HG03045 (cell line): ENCODE measurements around the gene ZNF488.

Experiments used
- ATAC-seq: cut with Tn5 transposase; IDR thresholded peaks from one replicate; pipeline ENCODE4 v1.9.1; 2021; ENCODE audit warnings: mild to moderate bottlenecking, moderate library complexity; ENCODE audit not compliant: unreplicated experiment

Gene ZNF488

DNA sequence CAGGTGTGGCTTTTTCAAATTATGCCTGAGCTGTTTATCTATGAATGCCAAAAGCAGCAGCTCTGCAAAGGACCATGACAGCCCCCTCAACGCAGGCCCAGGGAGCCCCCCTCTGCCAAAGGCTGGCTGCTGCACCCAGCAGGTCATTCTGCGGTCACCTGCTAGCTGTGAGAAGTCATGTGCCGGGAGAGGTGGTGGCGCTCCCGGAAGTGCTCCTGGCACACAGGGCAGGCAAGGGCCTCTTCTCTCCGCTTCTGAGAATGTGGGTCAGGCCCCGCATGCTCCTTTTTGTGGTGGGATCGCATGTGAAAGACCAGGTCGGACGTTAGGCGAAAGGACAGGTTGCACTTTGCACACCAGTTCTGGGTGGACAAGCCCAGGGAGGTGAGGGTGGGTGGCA lies 16.4 kb downstream of the ZNF488 start:
- no peak for ATAC-seq

DNA sequence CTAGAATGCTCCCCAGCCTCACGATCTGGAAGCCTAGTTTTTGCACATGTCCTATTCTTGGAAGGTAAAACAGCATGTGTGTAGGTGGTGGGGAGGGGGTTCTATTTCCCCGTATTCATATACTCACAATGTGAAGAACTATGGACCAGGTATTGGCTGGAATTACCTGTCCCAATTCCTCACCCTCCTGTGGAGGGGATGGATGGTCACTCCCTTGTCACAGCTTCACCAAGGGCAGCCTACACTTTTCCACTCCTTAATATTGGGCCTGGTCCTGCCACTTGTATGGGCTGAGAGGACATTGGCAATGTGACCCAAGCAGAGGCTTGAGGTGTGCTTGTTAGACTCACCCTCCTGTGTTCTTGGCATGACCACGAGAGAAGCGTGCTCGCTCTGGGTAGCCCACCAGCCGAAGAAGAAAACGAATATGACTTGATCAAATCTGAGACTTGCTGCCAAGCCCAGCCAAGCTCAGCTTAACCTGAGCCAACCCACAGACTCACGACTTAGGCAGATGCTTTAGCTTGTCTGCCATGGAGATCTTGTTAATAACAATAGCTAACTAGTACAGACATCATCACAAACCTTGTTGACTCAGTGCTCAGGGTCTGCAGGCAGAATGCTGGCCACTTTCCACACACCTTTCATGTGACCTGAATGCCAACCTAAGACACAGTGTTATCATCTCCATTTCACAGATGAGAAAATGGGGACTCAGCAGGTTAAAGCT lies 17.2 kb downstream of the ZNF488 start:
- ATAC-seq: no peak

DNA sequence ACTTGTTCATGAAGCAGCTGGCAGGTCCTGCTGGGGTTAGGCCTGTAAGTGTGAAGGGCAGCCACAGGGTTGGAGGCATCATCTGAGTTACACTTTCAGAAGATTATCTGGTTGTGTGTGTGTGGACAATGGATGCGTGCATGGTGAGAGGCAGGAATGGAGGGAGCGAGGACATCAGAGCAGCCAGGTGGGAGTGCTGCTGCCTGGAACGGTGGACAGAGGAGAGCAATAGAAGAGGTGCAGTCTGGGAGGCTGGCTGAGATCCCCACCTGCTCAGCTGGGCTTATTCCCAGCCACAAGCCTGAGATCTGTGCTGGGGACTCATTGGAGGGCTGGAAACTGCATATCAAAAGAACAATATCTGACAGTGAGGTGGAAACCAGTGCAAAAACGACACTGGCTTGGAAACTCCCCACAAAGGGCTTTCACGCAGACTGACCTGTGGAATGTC lies 17.9 kb downstream of the ZNF488 start:
- no peak for ATAC-seq

DNA sequence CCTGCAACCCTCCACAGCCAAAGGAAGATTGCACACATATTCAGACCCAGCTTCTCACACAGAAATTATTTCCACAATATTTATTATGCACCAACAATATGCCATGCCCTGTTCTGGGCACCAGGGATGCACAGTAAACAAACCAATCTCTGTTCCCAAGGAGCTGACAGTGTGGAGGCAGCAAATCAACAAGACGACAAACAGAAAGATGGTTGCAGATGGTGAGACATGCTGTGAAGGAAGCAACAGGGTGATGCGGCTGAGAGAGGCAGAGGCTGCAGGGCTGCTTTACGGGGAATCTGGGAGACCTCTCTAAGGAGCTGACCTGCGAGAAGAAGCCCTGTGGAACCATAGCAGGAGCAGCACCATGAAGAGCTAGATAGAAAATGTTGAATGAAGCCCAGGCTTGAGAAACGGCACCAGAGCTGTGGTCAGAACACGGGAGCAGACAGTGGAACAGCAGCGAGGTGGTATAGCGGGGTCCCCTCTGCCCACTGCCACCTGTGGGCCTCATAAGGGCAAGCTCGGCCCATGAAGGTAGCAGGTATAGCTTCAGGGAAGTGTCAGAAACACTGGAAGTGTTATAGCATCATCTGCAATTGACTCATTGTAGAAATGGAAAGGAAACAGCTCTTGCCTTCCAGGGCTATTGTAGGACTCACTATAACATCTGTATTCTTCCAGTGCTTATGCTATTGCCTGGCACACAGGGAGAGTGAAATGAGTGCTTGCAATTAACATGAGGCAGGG lies 18.5 kb downstream of the ZNF488 start:
- ATAC-seq: no peak

DNA sequence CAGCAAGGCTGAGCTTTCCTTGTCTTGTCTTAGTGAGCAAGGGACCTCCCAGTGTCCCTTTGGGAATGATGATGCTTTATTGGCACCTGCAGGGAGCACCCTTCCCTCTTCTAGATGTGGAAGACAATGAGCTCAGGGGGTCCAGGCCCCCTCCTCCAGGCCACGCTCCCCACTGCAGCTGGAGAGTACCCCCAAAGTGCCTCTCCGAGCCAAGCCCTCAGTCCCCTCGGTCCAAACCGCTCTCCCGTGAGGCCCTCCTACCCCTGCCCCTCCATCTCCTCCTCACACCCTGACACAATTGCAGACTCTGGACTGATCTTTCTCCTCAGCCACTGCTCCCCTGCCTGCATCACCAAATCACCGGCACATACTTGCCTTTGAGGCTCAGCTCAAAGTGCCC lies 19.2 kb downstream of the ZNF488 start:
- ATAC-seq: no peak

DNA sequence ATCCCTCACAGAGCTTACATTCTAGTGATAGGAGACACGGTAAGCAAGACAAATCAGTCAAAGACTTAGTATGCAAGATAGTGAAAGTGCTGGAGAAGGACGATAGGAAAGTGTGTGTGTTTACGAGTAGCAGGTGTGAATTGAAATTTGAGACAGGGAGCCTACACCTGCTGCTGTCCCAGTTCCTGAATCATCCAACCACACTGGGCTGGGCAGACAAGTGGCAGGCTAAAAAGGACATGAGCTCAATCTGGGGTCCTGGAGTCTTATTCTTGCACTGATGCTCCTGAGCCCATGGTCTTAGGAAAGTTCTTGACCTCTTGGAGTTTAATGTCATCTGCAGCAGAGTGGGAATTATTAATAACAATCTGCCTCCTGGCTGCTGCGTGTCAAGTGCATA lies 19.7 kb downstream of the ZNF488 start:
- no peak for ATAC-seq

DNA sequence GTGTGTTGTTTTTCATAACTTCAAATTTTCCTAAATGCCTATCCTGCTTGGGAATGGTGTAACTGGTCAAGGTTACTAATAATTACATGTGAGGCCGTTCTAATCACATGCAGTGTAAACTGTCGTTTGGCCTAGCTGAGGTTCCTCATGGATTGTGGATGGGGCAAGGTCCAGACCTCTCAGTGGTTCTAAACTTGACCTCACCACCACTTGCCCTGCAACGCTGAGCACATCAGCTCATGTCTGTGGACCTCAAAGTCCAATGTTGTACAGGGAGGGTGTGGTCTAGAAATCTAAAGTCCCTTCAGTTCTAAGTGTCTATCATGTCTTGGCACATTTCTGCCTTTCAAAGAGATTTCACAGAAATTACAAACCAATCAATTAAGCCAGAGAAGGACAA lies 20.3 kb downstream of the ZNF488 start:
- ATAC-seq: no peak

DNA sequence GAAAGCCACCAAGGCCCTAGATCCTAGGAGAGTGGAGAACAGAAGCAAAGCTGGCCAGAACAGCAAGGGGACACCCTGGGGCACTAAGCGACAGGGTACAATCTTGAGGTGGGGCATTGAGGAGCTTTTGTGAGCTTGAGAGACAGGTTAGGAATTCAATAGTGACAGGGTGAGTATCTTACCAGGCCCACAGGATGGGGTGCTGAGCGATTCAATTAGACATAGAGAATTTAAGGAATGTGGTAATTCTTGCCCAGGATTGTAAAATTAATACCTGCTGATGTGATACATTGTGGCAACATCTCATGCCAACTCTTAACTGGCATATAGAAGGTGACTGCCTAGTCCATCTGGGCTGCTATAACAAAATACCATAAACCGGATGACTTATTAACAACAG lies 21.9 kb downstream of the ZNF488 start:
- ATAC-seq: no peak

DNA sequence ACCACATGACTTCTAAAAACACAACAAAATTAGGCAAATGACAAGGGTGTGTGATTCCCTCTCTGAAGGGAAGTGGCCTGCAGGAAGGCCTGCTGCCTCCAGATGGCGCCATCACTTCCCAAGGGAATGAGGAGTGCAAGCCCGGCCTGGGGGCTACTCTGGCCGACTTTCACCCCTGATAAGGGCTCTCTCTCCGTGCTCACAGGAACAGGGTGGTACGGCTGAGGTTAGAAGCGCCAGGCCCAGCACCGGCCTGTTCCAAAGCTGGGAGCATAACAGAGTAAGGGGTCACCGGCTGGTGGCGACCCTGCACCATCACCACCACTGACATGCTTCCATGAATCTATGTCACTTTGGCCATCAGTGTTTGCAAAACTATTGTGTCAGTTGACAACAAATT lies 22.8 kb downstream of the ZNF488 start:
- no peak for ATAC-seq

DNA sequence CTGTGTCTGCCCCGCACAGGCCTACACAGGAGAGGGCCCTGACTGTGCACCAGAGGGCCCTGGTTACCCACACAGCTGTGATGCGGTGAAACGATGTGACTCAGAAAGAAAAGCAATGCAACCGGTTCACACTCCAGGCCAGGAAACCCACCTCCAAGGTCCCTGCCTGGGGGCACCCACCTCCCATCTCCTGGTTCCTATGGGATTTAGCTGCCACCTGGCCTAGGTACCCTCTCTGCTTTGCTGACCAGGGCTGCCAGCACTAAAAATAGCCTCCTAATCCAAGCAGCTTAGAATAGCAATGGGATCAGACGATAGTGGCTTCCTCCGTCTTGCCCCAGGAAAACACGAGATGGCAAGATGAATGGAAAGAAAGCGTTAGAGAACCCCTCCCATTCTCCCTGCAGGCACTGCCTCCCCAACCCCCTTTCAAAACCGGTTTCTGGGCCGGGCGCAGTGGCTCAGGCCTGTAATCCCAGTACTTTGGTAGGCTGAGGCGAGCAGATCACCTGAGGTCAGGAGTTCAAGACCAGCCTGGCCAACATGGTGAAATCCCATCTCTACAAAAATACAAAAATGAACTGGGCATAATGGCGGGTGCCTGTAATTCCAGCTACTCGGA lies 23.6 kb downstream of the ZNF488 start:
- ATAC-seq: no peak

DNA sequence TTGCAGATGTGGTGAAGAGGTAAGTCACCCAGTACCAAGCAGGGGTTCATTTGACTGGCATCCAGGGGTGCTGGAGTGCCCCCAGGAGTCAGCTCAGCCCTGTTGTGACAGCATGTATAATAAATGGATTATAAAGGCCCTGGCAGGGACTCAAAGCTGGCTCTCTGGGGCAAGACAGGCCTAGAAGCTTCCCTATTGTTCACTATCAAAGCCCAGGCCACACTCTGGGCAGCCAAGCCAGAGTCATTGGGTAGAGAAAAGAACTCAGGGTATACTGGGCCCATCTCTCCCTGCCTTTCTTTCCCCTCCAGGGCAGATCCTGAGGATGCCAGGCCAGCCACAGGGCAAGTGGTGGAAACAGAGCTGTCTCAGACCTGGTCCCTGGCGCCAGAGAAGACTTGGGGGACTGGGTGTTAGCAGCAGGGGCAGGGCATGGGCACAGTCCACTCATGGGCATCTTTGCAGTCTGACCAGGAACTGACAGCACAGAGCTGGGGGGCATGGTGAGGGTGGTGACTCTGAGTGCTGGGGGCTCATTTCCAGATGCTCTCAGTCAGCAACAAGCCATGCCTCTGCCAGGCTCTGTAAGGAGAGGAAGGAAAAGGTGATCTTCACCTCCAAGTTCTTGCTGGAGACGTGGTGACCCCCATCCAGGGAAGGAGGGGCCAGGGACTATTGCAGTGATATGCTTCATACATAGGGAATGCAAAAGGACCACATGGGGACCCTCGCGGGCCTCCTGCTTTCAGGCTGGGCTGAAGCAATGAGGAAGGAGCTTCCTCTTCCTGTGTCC lies 24.3 kb downstream of the ZNF488 start:
- no peak for ATAC-seq

DNA sequence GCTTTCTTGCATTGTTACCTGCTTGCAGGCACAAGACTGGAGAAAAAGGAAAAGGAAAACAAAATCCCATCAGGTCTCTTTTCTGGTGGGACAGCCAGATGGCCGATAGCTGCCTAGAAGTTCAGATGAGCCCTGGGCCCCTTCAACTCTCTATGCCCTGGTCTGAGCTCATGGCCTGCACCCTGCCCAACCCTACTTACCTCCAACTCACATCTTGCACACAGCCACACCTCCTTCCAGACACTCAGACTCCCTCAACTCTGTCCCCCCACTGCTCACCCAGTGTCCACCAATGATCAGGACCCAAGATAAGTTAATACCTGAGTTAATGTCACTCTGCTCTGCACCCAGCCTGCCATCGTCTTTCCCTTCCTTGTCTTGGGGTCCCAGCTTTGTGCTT lies 25.0 kb downstream of the ZNF488 start:
- ATAC-seq: no peak

DNA sequence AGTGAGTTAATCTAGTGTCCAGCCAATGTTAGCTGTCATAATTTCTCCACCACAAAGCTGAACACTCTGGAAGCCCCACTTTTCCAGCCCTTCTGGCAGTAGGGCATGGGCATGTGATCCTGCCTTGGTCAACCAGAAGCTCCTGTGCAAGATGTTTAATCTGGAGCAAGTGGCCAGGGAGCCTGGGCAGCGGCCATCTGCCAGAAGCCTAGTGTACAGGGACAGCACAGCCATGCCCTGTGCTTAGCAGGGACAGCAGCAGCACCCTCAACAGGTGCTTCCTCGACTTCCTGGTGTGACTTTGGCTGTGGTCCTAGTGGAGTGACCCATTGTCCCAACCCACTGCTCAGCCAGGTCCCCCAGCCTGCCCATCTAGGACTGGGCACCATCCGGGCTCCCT lies 25.6 kb downstream of the ZNF488 start:
- no peak for ATAC-seq

DNA sequence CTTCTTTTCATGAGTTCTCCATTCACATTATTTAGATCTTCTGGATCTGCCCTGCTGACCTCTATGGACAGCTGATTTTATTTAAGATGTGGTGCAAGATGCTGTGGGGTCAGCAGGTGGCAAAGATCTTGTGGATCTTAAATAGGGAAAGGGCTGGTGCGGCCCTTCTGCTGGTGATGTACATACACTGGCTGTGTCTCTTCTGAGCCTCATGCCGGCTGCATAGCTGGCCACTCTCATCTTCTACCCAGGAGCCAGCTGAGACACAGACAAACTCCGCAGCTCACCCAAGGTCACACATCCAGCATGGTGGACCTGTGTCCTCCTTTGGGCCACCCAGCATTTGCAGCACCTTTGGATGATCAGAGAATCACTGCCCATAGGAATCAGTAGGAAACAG lies 26.2 kb downstream of the ZNF488 start:
- no peak for ATAC-seq

DNA sequence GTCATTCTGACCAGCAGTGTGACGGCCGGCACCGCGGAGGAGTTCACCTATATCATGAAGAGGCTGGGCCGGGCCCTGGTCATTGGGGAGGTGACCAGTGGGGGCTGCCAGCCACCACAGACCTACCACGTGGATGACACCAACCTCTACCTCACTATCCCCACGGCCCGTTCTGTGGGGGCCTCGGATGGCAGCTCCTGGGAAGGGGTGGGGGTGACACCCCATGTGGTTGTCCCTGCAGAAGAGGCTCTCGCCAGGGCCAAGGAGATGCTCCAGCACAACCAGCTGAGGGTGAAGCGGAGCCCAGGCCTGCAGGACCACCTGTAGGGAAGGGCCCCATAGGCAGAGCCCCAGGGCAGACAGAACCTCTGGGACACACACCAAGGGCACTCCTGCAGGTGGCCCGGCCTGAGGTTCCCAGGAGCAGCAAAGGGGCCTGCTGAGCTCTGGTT lies 26.9 kb downstream of the ZNF488 start:
- no peak for ATAC-seq

DNA sequence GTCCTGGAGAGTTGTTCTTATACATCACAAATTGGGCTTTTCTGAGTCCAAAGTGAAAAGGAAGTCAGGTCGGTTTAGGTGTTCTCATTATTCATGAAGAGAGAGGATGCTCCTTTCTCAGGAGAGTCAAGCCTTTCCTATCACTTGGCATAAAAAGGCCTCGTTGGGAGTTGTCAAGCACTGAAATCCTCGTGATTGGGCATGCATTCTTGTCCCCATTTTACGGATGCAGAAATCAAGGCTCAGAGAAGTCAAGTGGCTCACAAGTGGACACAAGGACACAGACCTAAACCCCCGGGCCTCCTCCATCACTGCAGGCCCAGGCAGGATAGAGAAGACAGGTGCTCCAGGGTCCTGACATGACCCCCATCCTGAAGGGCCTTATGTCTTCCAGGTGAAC lies 27.4 kb downstream of the ZNF488 start:
- ATAC-seq: no peak

DNA sequence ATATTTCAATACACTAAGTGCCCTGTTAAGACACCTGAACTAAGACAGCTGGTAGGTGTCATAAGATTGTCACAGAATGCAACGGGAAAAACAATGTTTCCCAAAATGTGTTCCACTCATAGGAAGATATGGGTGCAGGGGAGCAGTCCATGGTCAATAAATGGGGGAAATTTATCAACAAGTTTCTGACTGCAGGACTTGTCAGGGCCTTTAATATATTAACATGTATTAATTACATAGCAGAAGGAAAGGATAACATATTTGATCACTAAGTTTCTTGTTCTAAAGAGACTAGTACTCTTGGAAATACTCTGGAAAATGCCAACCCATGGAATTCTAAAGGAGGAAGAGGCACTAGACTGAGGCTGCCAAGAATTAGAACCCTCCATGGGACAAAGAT lies 29.2 kb downstream of the ZNF488 start:
- no peak for ATAC-seq

DNA sequence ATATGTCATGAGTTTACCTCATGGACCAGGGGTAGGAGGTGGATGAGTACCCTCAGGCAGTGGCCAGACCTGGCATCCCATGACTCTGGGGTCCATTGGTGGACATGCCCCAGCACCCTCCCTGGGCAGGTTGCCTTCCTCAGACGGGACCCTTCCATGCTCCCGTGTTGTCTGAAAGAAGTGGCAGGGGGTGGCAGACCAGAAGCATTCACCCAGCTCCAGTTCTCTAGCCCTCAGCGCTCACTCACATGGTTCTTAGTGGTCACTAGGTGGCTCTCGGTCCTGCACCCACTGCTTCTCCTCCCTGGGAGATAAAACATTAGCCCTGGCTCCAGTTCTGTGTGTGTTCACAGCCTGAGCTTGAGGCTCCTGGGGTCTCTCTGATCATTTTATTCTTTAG lies 29.9 kb downstream of the ZNF488 start:
- no peak for ATAC-seq

DNA sequence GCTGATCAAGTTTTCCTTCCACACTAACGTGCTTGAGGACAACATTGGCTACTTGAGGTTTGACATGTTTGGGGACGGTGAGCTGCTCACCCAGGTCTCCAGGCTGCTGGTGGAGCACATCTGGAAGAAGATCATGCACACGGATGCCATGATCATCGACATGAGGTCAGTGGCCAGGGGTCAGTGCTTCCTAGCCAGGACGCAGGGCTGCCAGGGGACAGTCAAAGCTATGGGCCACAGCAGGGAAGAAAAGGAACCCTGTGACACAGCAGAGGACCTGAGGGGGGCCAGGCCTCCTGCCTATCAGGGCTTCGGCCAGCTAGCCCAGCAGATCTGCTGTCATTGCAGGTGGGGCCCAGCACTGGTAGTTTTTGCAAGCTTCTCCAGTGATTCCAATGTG lies 30.7 kb downstream of the ZNF488 start:
- ATAC-seq: no peak

DNA sequence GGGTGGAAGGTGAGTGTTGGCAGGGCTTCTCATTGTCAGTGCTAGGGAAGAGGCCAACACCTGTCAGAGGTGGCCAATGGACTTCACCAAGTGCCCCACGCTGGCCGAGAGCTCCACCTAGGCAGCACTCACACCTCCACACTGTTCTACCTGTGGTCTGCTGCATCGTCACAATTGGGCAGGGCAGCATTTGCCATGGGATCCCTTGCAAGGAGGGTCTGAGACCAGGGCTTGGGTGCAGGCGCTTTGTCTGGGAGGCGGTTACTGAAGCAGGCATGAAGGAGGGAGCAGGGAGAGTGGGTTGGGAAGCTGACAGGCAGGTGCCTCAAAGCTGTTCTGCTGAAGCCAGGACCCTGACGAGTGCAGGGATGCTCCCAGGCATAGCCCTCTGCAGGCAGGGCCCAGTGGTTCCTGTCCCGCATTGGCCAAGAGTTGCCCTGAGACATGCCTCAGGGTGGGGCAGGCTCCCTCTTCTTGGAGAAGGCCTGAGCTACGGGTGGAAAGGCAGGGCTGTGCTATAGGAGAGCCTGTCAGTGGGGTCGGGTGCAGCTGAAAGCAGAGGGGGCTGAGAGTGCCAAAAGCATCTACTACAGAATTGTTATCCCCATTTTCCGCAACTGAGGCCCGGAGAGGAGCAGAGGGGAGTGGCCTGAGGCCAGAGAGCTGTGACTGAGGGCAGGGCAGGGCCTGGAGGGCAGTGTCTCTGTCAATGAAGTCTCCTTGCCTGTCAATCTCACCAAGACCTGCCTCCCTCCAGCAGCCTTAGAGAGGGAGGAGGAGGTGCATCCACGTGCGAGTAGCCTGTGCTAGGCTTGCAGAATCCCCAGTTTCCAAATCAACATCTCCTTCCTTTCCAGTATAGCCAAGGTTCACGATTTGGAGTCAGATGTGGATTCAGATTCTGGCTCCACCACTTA lies 31.9 kb downstream of the ZNF488 start:
- no peak for ATAC-seq
